ENCODE data around the gene SLC22A1. TPM values are rescaled to one million over a fixed set of nuclear protein-coding genes. Genes with fewer than 3 reads are reported as not detected.

Gene SLC22A1
- total RNA-seq, 1 experiment from 2014 or later, result 1.2 TPM

DNA sequence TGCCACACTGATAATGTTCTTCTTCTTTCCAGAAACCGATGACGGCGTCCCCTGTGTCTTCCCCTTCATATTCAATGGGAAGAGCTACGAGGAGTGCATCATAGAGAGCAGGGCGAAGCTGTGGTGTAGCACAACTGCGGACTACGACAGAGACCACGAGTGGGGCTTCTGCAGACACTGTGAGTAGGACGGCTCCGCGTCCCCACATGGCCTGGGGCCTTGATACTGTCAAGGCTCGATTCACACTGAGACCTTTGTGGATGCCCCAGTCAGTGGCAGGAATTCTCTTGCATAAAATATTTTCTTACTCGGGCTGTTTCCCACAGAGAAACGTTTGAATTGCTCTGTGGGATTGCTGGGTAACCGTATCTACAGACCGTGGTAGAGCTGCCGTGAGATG is 41.5 kb upstream of the SLC22A1 start:
- ChIA-PET CTCF (no interaction called here), POLR2A (no interaction called here)
- H3K36me3 Mint-ChIP-seq, result peaks cover 72% of the 10 kb centered on the region
- TF ChIP-seq ZNF219 (CRISPR knock-in tag; IDR thresholded peaks at IDR 0.05; ENCODE audit: borderline replicate concordance) (no peak), ZNF232 (CRISPR knock-in tag; IDR thresholded peaks at IDR 0.05) (no peak), SMAD4 (CRISPR knock-in tag; IDR thresholded peaks at IDR 0.05) (no peak)
- TF ChIP-seq, protein P1, sequence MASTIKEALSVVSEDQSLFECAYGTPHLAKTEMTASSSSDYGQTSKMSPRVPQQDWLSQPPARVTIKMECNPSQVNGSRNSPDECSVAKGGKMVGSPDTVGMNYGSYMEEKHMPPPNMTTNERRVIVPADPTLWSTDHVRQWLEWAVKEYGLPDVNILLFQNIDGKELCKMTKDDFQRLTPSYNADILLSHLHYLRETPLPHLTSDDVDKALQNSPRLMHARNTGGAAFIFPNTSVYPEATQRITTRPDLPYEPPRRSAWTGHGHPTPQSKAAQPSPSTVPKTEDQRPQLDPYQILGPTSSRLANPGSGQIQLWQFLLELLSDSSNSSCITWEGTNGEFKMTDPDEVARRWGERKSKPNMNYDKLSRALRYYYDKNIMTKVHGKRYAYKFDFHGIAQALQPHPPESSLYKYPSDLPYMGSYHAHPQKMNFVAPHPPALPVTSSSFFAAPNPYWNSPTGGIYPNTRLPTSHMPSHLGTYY (CRISPR knock-in tag; IDR thresholded peaks at IDR 0.05), result no peak
- TF ChIP-seq, protein P2, sequence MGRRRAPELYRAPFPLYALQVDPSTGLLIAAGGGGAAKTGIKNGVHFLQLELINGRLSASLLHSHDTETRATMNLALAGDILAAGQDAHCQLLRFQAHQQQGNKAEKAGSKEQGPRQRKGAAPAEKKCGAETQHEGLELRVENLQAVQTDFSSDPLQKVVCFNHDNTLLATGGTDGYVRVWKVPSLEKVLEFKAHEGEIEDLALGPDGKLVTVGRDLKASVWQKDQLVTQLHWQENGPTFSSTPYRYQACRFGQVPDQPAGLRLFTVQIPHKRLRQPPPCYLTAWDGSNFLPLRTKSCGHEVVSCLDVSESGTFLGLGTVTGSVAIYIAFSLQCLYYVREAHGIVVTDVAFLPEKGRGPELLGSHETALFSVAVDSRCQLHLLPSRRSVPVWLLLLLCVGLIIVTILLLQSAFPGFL (CRISPR knock-in tag; IDR thresholded peaks at IDR 0.05; ENCODE audit: borderline replicate concordance), result no peak
- TF ChIP-seq, protein P3, sequence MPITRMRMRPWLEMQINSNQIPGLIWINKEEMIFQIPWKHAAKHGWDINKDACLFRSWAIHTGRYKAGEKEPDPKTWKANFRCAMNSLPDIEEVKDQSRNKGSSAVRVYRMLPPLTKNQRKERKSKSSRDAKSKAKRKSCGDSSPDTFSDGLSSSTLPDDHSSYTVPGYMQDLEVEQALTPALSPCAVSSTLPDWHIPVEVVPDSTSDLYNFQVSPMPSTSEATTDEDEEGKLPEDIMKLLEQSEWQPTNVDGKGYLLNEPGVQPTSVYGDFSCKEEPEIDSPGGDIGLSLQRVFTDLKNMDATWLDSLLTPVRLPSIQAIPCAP (CRISPR knock-in tag; IDR thresholded peaks at IDR 0.05), result no peak
- TF ChIP-seq, protein P4, sequence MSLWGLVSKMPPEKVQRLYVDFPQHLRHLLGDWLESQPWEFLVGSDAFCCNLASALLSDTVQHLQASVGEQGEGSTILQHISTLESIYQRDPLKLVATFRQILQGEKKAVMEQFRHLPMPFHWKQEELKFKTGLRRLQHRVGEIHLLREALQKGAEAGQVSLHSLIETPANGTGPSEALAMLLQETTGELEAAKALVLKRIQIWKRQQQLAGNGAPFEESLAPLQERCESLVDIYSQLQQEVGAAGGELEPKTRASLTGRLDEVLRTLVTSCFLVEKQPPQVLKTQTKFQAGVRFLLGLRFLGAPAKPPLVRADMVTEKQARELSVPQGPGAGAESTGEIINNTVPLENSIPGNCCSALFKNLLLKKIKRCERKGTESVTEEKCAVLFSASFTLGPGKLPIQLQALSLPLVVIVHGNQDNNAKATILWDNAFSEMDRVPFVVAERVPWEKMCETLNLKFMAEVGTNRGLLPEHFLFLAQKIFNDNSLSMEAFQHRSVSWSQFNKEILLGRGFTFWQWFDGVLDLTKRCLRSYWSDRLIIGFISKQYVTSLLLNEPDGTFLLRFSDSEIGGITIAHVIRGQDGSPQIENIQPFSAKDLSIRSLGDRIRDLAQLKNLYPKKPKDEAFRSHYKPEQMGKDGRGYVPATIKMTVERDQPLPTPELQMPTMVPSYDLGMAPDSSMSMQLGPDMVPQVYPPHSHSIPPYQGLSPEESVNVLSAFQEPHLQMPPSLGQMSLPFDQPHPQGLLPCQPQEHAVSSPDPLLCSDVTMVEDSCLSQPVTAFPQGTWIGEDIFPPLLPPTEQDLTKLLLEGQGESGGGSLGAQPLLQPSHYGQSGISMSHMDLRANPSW (CRISPR knock-in tag; conservative IDR thresholded peaks at IDR 0.05; ENCODE audit: low read depth), result no peak
- TF ChIP-seq, protein P5, sequence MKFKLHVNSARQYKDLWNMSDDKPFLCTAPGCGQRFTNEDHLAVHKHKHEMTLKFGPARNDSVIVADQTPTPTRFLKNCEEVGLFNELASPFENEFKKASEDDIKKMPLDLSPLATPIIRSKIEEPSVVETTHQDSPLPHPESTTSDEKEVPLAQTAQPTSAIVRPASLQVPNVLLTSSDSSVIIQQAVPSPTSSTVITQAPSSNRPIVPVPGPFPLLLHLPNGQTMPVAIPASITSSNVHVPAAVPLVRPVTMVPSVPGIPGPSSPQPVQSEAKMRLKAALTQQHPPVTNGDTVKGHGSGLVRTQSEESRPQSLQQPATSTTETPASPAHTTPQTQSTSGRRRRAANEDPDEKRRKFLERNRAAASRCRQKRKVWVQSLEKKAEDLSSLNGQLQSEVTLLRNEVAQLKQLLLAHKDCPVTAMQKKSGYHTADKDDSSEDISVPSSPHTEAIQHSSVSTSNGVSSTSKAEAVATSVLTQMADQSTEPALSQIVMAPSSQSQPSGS (CRISPR knock-in tag; IDR thresholded peaks at IDR 0.05; ENCODE audit: borderline replicate concordance, low read depth), result no peak
- H3K4me3 Mint-ChIP-seq, result no peak overlapping the region
- peaks cover 21% of the 10 kb centered on the region for H3K9me3 Mint-ChIP-seq
- H3K4me1 Mint-ChIP-seq, result no peaks in the 10 kb centered on the region
- H3K27me3 Mint-ChIP-seq (ENCODE audit: low read depth), result no peaks in the 10 kb centered on the region
- DNase-seq (ENCODE audit: low spot score) (no peak), ATAC-seq (no peak)
- H3K27ac Mint-ChIP-seq, result no peak overlapping the region

DNA sequence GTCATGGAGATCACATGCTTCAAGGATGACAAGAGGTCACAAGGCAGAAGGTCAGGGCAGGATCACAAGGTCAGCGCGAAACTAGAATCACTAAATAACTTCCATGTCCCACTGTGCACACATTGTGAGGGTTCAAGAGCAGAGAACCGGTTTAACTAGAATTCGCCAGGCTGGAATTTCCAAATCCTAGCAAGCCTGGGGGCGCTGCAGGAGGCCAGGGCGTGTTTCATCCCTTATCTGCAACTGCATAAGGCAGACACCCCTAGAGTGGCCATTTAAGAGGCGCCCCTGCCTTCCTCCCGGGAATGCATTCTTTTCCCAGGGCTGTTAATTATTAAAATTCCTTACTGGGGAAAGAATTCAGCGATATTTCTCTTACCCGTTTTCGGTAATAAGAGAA is 40.2 kb upstream of the SLC22A1 start:
- Mint-ChIP-seq H3K9me3 (peaks cover 21% of the 10 kb centered on the region), H3K4me1 (no peaks in the 10 kb centered on the region), H3K36me3 (peaks cover 83% of the 10 kb centered on the region), H3K27ac (no peak overlapping the region), H3K4me3 (no peak overlapping the region), H3K27me3 (ENCODE audit: low read depth) (no peaks in the 10 kb centered on the region)
- TF ChIP-seq TCF7 (CRISPR knock-in tag; IDR thresholded peaks at IDR 0.05; ENCODE audit: low read depth), result no peak
- TF ChIP-seq GABPB1 (CRISPR knock-in tag; IDR thresholded peaks at IDR 0.05), result no peak
- TF ChIP-seq ESRRA (CRISPR knock-in tag; IDR thresholded peaks at IDR 0.05; ENCODE audit: borderline replicate concordance), result no peak
- TF ChIP-seq, protein P6, sequence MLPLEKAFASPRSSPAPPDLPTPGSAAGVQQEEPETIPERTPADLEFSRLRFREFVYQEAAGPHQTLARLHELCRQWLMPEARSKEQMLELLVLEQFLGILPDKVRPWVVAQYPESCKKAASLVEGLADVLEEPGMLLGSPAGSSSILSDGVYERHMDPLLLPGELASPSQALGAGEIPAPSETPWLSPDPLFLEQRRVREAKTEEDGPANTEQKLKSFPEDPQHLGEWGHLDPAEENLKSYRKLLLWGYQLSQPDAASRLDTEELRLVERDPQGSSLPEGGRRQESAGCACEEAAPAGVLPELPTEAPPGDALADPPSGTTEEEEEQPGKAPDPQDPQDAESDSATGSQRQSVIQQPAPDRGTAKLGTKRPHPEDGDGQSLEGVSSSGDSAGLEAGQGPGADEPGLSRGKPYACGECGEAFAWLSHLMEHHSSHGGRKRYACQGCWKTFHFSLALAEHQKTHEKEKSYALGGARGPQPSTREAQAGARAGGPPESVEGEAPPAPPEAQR (CRISPR knock-in tag; IDR thresholded peaks at IDR 0.05), result no peak
- TF ChIP-seq ZNF396 (CRISPR knock-in tag; IDR thresholded peaks at IDR 0.05; ENCODE audit: borderline replicate concordance), result no peak
- no peak for TF ChIP-seq FOXK1 (CRISPR knock-in tag; IDR thresholded peaks at IDR 0.05)
- no peak for TF ChIP-seq SMAD3 (CRISPR knock-in tag; IDR thresholded peaks at IDR 0.05; ENCODE audit: borderline replicate concordance)
- TF ChIP-seq CREM (CRISPR knock-in tag; IDR thresholded peaks at IDR 0.05), result no peak
- TF ChIP-seq, protein P7, sequence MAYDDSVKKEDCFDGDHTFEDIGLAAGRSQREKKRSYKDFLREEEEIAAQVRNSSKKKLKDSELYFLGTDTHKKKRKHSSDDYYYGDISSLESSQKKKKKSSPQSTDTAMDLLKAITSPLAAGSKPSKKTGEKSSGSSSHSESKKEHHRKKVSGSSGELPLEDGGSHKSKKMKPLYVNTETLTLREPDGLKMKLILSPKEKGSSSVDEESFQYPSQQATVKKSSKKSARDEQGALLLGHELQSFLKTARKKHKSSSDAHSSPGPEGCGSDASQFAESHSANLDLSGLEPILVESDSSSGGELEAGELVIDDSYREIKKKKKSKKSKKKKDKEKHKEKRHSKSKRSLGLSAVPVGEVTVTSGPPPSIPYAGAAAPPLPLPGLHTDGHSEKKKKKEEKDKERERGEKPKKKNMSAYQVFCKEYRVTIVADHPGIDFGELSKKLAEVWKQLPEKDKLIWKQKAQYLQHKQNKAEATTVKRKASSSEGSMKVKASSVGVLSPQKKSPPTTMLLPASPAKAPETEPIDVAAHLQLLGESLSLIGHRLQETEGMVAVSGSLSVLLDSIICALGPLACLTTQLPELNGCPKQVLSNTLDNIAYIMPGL (CRISPR knock-in tag; IDR thresholded peaks at IDR 0.05), result no peak
- no peak for TF ChIP-seq ELF4 (CRISPR knock-in tag; IDR thresholded peaks at IDR 0.05; ENCODE audit: low read depth)
- no peak for TF ChIP-seq GRHL2 (CRISPR knock-in tag; IDR thresholded peaks at IDR 0.05; ENCODE audit: insufficient replicate concordance, severe bottlenecking)
- TF ChIP-seq, protein P8, sequence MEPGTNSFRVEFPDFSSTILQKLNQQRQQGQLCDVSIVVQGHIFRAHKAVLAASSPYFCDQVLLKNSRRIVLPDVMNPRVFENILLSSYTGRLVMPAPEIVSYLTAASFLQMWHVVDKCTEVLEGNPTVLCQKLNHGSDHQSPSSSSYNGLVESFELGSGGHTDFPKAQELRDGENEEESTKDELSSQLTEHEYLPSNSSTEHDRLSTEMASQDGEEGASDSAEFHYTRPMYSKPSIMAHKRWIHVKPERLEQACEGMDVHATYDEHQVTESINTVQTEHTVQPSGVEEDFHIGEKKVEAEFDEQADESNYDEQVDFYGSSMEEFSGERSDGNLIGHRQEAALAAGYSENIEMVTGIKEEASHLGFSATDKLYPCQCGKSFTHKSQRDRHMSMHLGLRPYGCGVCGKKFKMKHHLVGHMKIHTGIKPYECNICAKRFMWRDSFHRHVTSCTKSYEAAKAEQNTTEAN (CRISPR knock-in tag; IDR thresholded peaks at IDR 0.05), result no peak
- no peak for TF ChIP-seq EMX1 (CRISPR knock-in tag; IDR thresholded peaks at IDR 0.05)
- TF ChIP-seq JAZF1 (CRISPR knock-in tag; IDR thresholded peaks at IDR 0.05), result no peak
- DNase-seq (ENCODE audit: low spot score) (no peak), ATAC-seq (no peak)
- CTCF ChIA-PET, result interaction anchor here (0.7 kb wide), 1 partner anchor 216 kb away, joined by 3 read pairs; no protein-coding TSS in a partner anchor
- POLR2A ChIA-PET, result no interaction called here
